Chondrocyte (in vitro differentiated cells): Measurements from ENCODE around the gene PUS3. TPM values are rescaled to one million over a fixed set of nuclear protein-coding genes. Genes with fewer than 3 reads are reported as not detected.
A peak's percentile ranks its signal among the peaks of the same experiment; 100 is the strongest.

Experiments
- DNase-seq: peaks from one replicate; pipeline ENCODE4 v3.0.0; 2021; ENCODE audit warnings: mixed read lengths, low spot score
- H3K27ac Mint-ChIP-seq: one replicate; pipeline ENCODE4 v1.8.0; 2021; ENCODE audit warnings: mild to moderate bottlenecking, moderate library complexity, mixed read lengths; ENCODE audit not compliant: unreplicated experiment
- H3K27me3 Mint-ChIP-seq: 2 replicates; pipeline ENCODE4 v1.8.0; 2021; ENCODE audit warnings: low read depth, mixed read lengths
- H3K36me3 Mint-ChIP-seq: 2 replicates; pipeline ENCODE4 v1.8.0; 2021; ENCODE audit warnings: low read depth, mixed read lengths
- H3K4me1 Mint-ChIP-seq: 2 replicates; pipeline ENCODE4 v1.8.0; 2021; ENCODE audit warnings: low read depth, mild to moderate bottlenecking, mixed read lengths
- H3K4me3 Mint-ChIP-seq: one replicate; pipeline ENCODE4 v1.8.0; 2021; ENCODE audit warnings: mild to moderate bottlenecking, moderate library complexity, mixed read lengths; ENCODE audit not compliant: unreplicated experiment
- H3K9me3 Mint-ChIP-seq: 2 replicates; pipeline ENCODE4 v1.8.0; 2021; ENCODE audit warnings: low read depth, mixed read lengths
- total RNA-seq: library from RNA; stranded (reverse); gene quantifications from 3 replicates; pipeline ENCODE4 v1.2.1, GENCODE V29; 2021
- TF ChIP-seq, protein P1 (sequence below): fragments of 200-600 bp; sonication (generic); IDR thresholded peaks from 2 replicates; pipeline ENCODE4 v1.5.0; 2021; ENCODE audit warnings: antibody characterized with exemption, mild to moderate bottlenecking, moderate library complexity

Gene PUS3
- total RNA-seq, 1 donor from 2014 or later: 10.0 TPM

DNA sequence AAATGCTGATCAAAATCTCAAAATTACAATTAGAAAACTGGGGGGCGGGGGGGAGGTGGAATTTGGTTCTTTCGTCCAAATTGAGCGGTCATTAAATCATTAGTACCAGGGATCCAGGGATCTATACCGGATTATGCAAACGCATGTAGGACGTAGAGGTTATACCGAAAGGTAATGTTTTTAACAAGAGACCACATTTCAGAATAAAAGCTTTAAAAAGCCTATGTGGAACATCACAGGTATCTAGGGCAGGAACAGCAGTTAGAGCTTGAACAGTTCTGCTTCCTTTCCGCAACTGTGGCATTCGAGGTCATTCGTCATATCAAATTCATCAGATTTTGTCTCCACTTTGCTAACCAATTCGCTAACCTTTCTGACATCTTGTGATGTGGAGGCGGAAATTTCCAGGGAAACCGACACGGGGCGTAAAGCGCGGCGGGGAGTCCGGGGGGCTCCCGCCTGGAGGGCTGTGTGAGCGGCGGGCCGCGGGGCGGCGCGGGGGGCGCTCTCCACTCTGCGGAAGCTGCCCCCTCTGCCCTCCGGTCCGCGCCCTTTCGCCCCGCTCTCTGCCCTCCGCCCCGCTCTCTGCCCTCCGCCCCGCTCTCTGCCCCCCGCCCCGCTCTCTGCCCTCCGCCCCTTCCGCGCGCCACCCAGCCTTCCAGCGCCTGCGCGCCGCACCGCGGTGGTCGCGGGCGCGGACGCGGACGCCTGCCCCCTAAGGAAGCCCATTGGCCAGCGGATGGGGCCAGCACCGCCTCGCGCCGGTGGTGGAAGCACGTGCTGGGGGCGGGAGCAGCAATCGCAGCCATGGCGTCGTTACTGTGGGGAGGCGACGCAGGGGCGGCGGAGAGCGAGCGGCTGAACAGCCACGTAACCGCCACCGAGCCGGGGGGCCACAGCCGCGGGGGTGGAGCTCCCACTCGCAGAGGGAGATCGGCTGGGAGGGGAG is 979 bp upstream of the PUS3 start, which contains the start of gene DDX25:
Gene DDX25 (plus strand): TSS at position 798 of the 949 bp plus-strand sequence. CDS start 10 bp downstream, at position 808.
- TF ChIP-seq, protein P1, sequence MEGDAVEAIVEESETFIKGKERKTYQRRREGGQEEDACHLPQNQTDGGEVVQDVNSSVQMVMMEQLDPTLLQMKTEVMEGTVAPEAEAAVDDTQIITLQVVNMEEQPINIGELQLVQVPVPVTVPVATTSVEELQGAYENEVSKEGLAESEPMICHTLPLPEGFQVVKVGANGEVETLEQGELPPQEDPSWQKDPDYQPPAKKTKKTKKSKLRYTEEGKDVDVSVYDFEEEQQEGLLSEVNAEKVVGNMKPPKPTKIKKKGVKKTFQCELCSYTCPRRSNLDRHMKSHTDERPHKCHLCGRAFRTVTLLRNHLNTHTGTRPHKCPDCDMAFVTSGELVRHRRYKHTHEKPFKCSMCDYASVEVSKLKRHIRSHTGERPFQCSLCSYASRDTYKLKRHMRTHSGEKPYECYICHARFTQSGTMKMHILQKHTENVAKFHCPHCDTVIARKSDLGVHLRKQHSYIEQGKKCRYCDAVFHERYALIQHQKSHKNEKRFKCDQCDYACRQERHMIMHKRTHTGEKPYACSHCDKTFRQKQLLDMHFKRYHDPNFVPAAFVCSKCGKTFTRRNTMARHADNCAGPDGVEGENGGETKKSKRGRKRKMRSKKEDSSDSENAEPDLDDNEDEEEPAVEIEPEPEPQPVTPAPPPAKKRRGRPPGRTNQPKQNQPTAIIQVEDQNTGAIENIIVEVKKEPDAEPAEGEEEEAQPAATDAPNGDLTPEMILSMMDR: no peak
- DNase-seq: peak; percentile 87
- Mint-ChIP-seq H3K36me3 (peaks cover 5% of the 10 kb centered on the region), H3K4me3 (peak within 1 kb of the TSS; percentile 96), H3K9me3 (no peaks in the 10 kb centered on the region), H3K27me3 (peaks cover 39% of the 10 kb centered on the region), H3K27ac (no peak within 1 kb of the TSS), H3K4me1 (peaks cover 20% of the 10 kb centered on the region)

DNA sequence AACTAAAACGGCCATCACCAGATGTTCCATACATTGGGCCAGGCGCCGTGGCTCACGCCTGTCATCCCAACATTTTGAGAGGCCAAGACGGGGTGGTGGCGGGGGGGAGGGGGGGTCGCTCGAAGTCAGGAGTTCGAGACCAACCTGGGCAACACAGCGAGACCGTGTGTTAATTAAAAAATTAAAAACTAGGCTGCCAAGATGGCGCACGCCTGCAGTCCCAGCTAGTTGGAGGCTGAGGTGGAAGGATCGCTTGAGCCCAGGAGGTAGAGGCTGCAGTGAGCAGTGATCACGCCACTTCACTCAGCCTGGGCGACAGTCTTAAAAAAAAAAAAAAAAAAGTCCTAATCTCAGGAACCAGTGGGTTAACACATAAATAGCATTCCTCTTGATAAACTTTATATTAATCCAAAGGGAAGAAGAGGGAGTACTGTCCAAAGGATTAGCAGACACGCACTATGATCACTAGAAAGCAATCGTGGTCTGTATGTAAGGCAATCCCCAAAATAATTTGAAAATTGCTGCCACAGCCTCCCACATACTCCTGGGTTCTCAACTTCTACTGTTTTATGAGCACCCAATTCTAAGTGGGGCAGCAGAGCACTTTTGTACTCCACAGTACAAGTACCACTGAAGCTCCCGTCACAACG is 604 bp downstream of the PUS3 start:
- H3K27ac Mint-ChIP-seq: peak overlapping the region; percentile 93
- TF ChIP-seq, protein P1: no peak
- DNase-seq: no peak
- H3K4me1 Mint-ChIP-seq: peaks cover 28% of the 10 kb centered on the region
- peak overlapping the region; percentile 96 for H3K4me3 Mint-ChIP-seq
- H3K27me3 Mint-ChIP-seq: peaks cover 28% of the 10 kb centered on the region
- peaks cover 5% of the 10 kb centered on the region for H3K36me3 Mint-ChIP-seq
- H3K9me3 Mint-ChIP-seq: no peaks in the 10 kb centered on the region

DNA sequence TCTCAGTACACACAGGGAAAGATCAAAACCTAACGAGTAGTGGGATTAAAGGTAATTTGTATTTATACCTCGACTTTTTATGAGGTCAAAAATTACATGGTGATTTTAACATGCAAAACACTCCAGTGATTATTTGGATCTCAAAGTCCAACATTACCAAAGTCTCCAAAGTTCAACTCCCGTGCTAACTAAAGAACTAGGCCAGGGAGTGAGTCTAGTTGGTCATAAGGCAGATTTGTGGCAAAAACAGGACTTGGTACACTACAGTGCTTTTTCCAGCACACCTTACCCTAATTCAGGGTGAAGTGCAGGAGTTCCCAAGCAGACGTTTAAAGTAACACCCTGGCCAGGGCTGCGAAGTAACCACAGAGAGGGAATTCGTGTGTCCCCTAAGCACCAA is 1.1 kb downstream of the PUS3 start:
- DNase-seq: no peak
- no peaks in the 10 kb centered on the region for H3K9me3 Mint-ChIP-seq
- H3K27me3 Mint-ChIP-seq: peaks cover 27% of the 10 kb centered on the region
- peaks cover 34% of the 10 kb centered on the region for H3K4me1 Mint-ChIP-seq
- TF ChIP-seq, protein P1: no peak
- H3K27ac Mint-ChIP-seq: peak overlapping the region; percentile 27
- peak overlapping the region; percentile 23 for H3K4me3 Mint-ChIP-seq
- H3K36me3 Mint-ChIP-seq: peaks cover 5% of the 10 kb centered on the region

DNA sequence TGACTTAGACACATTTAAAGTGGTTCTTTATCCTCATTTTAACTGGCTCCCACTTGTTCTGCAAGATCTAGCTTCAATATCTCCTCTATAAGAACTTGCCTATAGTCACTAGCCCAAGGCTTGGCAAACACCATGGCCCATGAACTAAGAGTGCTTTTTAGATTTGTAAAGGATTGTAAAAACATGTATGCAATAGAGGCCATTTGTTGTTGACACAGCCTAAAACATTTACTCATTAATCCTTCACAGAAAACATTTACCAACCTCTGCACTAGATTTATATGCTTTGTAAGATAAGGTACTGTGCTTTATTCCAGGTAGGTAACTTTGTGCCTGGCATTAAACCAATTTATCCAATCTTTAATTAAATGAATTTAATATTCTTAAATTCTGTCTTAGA is 10.0 kb downstream of the PUS3 start:
- DNase-seq: no peak
- Mint-ChIP-seq H3K27me3 (no peaks in the 10 kb centered on the region), H3K9me3 (no peaks in the 10 kb centered on the region), H3K4me1 (peaks cover 51% of the 10 kb centered on the region), H3K27ac (no peak overlapping the region), H3K36me3 (peaks cover 5% of the 10 kb centered on the region), H3K4me3 (no peak overlapping the region)
- TF ChIP-seq, protein P1: no peak

DNA sequence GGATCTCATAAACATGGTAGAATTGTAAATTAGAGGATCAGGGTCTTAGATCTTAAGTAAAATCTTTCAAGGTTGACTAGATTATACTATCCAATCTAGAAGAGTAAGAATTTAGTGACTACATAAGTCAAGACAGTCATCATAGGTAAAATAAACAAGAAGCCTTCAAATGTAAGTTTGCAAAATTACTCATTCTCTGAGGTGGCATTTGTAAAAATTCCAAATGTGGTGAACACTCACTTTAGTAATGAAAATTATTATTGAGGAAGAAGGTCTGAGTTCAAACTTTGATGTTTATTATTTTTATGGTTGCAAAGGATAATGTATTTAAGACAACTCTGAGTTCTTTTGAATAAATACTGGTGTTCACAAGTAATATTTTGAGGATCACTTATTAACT is 10.9 kb downstream of the PUS3 start:
- TF ChIP-seq, protein P1: no peak
- no peak overlapping the region for H3K4me3 Mint-ChIP-seq
- H3K27me3 Mint-ChIP-seq: no peaks in the 10 kb centered on the region
- H3K36me3 Mint-ChIP-seq: peaks cover 5% of the 10 kb centered on the region
- peak overlapping the region; percentile 27 for H3K27ac Mint-ChIP-seq
- H3K9me3 Mint-ChIP-seq: no peaks in the 10 kb centered on the region
- peaks cover 45% of the 10 kb centered on the region for H3K4me1 Mint-ChIP-seq
- no peak for DNase-seq
